SHP77 (cell line): ENCODE measurements around the gene HACD4.
"Not testable (repeated sequence)": the region's sequence is repeated elsewhere in the genome, so short reads cannot be mapped to it uniquely, and the experiment has no call there.

Experiments used
- DNase-seq, 2 experiments: peaks; one replicate each; lab custom pipeline; 2025; lab: John Stamatoyannopoulos, UW

Gene HACD4

GRCh38 chr9:20973246-20973947 lies 58.0 kb downstream of the HACD4 start:
- DNase-seq, result not testable (repeated sequence)

GRCh38 chr9:20972684-20973083 lies 58.8 kb downstream of the HACD4 start:
- DNase-seq, result no peak

- no peak for DNase-seq
These were observed 68.8 kb downstream of the HACD4 start for GRCh38 chr9:20962536-20963225.

- no peak for DNase-seq
These were observed 80.7 kb downstream of the HACD4 start for GRCh38 chr9:20950707-20951106.
